GM18498 (cell line): Measurements from ENCODE around the gene PEX11G.

Experiments
- ATAC-seq: cut with Tn5 transposase; IDR thresholded peaks from one replicate; pipeline ENCODE4 v1.9.1; 2021; ENCODE audit warnings: mild to moderate bottlenecking, moderate library complexity; ENCODE audit not compliant: unreplicated experiment

PEX11G gene

DNA sequence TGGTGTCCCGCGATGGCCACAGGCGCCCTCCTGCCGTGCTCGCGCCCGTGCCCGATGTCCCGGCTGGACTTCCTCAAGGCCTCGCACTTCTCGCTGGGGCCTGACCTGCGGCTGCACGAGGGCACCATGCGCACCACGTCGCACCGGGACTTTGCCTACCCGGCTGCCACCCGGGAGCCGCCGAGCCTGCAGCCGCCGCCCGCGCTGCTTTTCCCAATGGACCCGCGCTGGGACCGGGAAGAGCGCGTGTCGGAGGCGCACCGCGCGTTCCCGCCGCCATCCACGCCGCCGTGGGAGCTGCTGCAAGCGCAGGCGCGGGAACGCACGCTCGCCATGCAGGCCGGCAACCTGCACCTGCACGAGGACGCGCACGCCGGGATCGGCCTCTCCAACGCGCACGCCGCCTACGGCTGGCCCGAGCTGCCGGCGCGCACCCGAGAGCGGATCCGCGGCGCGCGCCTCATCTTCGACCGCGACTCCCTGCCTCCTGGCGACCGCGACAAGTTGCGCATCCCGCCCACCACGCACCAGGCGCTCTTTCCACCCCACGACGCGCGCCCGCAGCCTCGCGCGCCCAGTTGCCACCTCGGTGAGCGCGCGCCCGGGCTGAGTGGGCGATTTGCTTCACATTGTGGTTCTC is 12.1 kb upstream of the PEX11G start:
- ATAC-seq, result no peak

DNA sequence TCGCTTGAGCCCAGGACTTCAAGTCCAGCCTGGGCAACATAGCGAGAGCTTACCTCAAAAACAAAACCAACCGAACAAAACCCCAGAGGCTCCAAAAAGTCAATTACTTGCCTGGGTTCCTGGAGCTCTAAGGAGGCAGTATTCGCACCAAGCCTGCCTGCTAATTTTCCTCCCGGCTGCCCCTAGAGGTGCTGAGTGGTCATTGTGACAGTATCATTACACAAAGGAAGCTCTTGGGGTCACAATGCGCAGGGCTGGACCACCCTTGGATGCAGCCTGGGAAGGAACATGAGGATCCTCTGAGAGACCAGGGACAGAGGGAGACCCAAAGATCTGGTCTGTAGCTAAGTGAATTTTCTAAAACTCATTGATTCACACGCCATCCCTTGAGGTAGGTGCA is 8.5 kb upstream of the PEX11G start:
- no peak for ATAC-seq

GRCh38 chr19:7494416-7495098 is 5.7 kb upstream of the PEX11G start:
- no peak for ATAC-seq

- ATAC-seq, result no peak
Observed at GRCh38 chr19:7492558-7492957, 3.7 kb upstream of the PEX11G start.

GRCh38 chr19:7492142-7492541 is 3.3 kb upstream of the PEX11G start:
- ATAC-seq, result no peak

- no peak for ATAC-seq
Observed at GRCh38 chr19:7489609-7490044, 792 bp upstream of the PEX11G start.

DNA sequence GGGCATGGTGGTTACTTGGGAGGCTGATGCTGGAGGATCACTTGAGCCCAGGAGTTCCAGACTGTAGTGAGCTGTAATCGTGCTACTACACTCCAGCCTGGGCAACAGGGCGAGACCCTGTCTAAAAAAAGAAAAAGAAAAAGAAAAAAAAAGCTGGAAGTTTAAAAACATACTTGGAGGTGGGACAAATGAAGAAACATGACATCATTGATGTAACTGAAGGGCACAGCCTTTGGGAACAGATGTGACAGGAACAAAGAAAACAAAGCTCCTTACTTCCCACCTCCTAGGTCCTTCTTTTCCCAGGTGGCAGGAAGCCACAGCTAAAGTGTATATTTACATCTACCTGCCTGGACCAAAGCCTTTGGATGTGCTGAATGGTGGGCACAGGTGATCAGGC is 1.9 kb downstream of the PEX11G start:
- ATAC-seq, result no peak

- ATAC-seq, result no peak
Observed at GRCh38 chr19:7483720-7484201, 5.1 kb downstream of the PEX11G start.

DNA sequence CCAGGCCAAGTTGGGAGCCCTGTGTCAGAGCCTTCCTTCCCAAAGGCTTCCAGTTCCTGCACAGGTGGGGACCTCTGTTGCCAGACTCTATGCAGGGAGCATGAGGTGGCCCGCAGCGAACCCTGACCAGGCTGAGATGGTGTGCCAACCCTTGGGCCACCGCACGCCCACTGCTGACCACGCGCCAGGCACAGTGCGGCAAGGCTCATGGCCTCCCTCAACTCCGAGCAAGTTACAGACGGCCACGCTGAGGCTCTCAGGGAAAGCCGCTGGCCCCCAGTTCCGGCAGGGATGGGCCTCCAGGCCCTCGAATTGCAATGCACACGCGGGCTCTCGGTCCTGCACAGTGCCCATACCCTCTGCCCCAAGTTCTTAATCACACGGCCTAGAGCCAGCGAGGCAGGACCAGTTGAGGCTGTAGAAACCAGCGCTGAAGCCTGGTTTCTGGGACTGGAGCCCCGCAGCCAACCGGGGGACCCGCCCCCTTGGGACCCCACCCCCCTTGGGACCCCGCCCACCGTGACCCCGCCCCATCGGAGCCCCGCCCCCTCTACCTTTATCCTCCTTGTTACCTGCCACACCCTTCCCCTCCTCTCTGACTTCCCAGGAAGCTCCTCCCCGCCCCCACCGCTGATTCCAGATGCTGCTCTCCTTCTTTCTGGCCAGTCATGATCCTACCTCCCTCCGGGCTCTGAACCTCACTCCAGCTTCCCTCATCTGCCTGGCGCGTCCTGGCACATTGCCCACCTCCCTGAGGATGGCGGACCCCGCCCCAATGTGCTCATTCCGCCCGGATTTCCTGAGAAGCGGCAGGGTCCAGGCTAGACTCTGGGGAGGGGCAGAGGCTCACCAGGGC is 6.0 kb downstream of the PEX11G start:
- no peak for ATAC-seq

- ATAC-seq, result no peak
Observed at GRCh38 chr19:7480970-7481255, 7.9 kb downstream of the PEX11G start.

DNA sequence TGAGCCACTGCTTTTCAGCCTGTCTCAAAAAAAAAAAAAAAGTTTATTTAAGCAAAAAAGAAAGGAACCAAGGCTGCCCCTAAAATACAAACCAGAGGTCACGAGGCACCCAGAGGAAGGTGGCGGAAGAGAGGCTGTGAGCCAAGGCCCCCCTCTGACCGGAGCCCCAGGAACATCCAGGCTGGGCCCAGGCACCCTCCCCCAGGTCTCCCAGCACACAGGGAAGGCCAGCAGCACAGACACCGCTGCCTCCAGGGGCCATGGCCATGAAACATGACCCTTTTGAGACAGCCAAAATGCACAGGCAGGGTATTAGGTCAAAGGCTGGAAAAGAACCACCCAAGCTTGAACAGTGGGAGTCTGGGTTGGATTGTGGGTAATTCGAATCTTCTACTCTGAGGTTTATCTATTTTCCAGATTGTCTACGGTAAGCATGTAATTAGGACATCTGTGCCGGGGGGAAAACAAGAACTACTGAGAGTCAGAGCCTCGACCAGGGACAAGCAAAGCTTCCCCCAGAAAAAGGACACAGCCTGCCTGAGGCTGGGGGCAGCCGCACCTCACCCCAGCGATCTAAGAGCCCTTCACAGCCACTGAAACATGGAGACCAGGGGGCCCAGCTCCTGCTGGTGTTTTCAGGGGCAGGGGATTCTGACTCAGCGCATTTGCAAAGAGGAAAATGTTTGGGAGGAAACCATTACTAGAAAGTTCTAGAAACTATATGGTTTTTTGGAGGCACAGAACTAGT is 8.4 kb downstream of the PEX11G start:
- ATAC-seq, result no peak

GRCh38 chr19:7478843-7479227 is 10.0 kb downstream of the PEX11G start:
- ATAC-seq, result no peak

DNA sequence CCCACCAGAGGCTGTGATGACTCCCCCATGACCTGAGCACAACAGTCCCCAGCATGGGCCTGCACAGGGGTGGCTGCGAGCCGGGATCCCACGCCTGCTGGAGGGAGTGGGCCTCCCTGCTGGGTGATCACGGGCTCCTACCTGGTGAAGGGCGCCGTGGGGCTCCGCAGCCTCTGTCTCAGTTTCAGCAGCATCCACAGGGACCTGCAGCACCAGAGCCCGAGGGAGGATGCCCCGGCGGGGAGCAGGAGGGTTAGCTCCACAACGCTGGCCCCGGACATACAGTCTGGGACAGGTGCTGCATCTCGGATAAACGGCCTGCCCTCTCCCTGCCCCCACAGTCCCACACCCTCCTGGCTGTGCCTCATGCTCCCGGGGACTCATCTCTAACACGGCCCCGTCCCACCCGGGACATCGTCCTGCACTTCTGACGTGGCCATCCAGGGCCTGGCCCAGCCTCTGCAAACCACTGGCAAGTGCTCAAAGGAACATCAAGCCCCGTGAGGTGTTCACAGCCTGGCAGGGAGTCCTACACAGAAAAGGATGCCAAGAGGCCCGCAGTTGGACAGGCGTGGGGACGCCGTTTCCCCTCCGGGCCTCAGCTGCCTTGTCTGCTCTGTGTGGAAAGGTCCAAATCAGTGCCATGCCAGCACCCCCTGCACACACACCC is 10.5 kb downstream of the PEX11G start:
- no peak for ATAC-seq

- no peak for ATAC-seq
Observed at GRCh38 chr19:7477758-7478157, 11.1 kb downstream of the PEX11G start.

GRCh38 chr19:7476777-7477494 is 11.9 kb downstream of the PEX11G start:
- no peak for ATAC-seq

DNA sequence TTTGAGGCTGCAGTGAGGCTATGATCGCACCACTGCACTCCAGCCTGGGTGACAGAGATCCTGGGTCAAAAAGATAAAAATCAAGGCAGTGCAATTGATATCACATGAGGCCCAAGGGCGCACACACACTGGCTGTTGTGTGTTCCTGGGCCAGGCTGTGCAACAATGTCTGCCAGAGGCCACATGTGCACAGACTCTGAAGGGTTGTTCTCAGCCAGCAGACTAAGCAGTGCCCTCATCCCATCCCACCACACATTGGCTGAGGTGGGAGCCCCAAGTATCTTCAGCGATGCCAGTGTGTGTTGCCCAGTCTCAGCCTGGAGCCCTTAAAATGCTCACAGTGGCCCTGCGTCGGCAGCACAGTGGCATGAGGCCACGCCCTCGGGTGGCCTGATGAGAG is 12.6 kb downstream of the PEX11G start:
- ATAC-seq, result no peak

DNA sequence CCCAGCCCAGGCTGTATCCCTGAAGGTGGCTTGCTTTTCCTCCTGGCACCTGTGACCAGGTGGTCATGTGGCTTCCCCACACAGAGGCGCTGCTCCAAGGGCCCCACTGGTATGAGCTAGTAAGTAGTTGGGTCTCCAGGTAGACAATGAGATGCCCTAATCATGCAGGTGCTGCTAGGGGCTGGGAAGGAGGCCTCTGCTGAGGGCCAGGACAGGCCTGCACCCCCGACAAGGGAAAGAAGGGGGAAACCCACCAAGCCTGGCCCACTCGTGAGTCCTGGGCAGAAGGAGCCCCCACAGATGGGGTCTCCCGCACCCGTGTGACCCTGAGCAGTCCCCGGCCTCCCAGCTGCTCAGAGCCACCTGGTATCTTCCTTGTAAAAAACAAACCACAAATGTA is 13.2 kb downstream of the PEX11G start:
- no peak for ATAC-seq

DNA sequence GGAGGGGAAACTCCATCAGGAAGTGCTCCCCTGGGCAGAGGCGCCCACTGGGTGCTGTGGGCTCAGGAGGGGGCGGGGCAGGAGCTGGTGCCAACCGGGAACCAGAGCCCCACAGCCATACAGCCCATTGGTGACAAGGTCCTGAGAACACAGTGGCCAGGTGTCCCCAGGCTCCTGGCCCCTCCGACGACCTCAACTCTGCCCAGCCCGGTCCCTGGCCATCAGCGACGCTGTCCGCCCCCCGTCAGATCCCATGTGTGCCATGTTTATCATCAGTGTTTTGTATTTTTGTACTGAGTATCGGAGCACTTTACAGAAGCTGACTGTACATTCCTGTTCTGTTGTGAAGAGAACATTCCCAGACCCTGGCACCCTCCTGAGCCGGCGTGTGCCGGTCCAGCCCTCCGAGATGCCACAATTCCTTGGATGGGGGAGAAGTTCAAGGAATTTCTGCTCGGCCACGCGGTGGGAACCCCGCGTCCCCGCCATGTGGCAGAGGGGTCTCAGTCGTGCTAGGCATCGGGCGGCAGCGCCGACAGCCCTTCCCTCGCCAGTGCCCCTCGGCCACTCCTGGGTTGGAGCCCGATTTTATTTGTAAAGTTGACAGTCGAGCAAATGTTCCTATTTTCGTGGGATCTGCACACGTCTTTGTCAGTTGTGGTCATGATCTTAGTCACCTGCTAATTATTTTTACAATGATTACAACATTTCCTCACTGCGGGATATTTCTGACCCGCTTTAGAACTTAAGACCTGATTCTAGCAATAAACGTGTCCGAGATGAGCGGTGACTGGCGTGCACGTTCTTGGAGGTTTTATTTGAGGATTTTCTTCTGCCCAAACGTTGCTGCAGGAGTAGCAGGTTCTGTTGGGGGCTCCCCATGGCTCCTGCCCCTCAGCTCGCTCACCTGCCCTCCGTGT is 16.9 kb downstream of the PEX11G start:
- ATAC-seq, result no peak
